ENCODE measurements around the gene USP49.

GRCh38 chr6:41826343-41827022 lies 68.7 kb downstream of the USP49 start:
- TF ChIP-seq POLR2A (IDR thresholded peaks at IDR 0.05; ENCODE audit: low read depth, low read length), result no peak
- no peak for TF ChIP-seq PAX5 (IDR thresholded peaks at IDR 0.05; ENCODE audit: insufficient read depth, low read length, severe bottlenecking)
- TF ChIP-seq POLR2AphosphoS5 (IDR thresholded peaks at IDR 0.05; ENCODE audit: low read depth, low read length), result no peak
- TF ChIP-seq SPI1 (IDR thresholded peaks at IDR 0.05; ENCODE audit: low read depth, low read length), result no peak

All from GM12891 (cell line).